GM19238 (cell line): Measurements from ENCODE around the gene CEP85L.

Source experiments
- DNase-seq: peaks from one replicate; pipeline ENCODE4 v3.0.0; 2011; ENCODE audit warnings: low spot score; ENCODE audit not compliant: insufficient read length

CEP85L gene

GRCh38 chr6:118546164-118546879 is 105.1 kb downstream of the CEP85L start:
- DNase-seq, result no peak

- DNase-seq, result no peak
Measured at GRCh38 chr6:118544105-118544504, 107.3 kb downstream of the CEP85L start.

GRCh38 chr6:118542184-118542952 is 109.0 kb downstream of the CEP85L start:
- no peak for DNase-seq

GRCh38 chr6:118537574-118537973 is 113.8 kb downstream of the CEP85L start:
- no peak for DNase-seq

- no peak for DNase-seq
Measured at GRCh38 chr6:118536478-118536877, 114.9 kb downstream of the CEP85L start.

- no peak for DNase-seq
Measured at GRCh38 chr6:118535176-118535844, 116.1 kb downstream of the CEP85L start.

GRCh38 chr6:118530942-118531341 is 120.4 kb downstream of the CEP85L start:
- no peak for DNase-seq

GRCh38 chr6:118529756-118530155 is 121.6 kb downstream of the CEP85L start:
- DNase-seq, result no peak

- no peak for DNase-seq
Measured at GRCh38 chr6:118528129-118528528, 123.3 kb downstream of the CEP85L start.

- DNase-seq, result no peak
Measured at GRCh38 chr6:118525913-118526780, 125.2 kb downstream of the CEP85L start.

GRCh38 chr6:118524686-118525085 is 126.7 kb downstream of the CEP85L start:
- no peak for DNase-seq

GRCh38 chr6:118523216-118523615 is 128.2 kb downstream of the CEP85L start:
- no peak for DNase-seq

GRCh38 chr6:118522422-118522821 is 129.0 kb downstream of the CEP85L start:
- DNase-seq, result no peak

GRCh38 chr6:118514689-118515088 is 136.7 kb downstream of the CEP85L start:
- no peak for DNase-seq

- DNase-seq, result no peak
Measured at GRCh38 chr6:118511930-118512715, 139.3 kb downstream of the CEP85L start.

GRCh38 chr6:118509009-118509617 is 142.3 kb downstream of the CEP85L start:
- DNase-seq, result no peak

GRCh38 chr6:118507636-118508035 is 143.8 kb downstream of the CEP85L start:
- no peak for DNase-seq

- DNase-seq, result no peak
Measured at GRCh38 chr6:118506071-118506638, 145.2 kb downstream of the CEP85L start.

- DNase-seq, result no peak
Measured at GRCh38 chr6:118505656-118506055, 145.7 kb downstream of the CEP85L start.

GRCh38 chr6:118504611-118505010 is 146.8 kb downstream of the CEP85L start:
- no peak for DNase-seq
